Panc1 (cell line): ENCODE data around the gene DIAPH2. TPM values are rescaled to one million over a fixed set of nuclear protein-coding genes. Genes with fewer than 3 reads are reported as not detected.

Experiments
- ATAC-seq: fragments of 200-7000 bp; cut with Tn5 transposase; 2 replicates; pipeline ENCODE4 v1.9.1; 2020; ENCODE audit warnings: mild to moderate bottlenecking, moderate library complexity
- BruUV-seq: library from RNA; stranded (reverse); fragments of 400-500 nt; replicated peaks from 2 replicates; lab custom pipeline; 2021; lab: Mats Ljungman, UMichigan
- CTCF ChIA-PET: fragments of 300-600 bp; sonication (Branson Sonifier 250); formaldehyde crosslinking; loops from one replicate; lab custom pipeline; 2022; ENCODE audit warnings: antibody characterized with exemption; lab: Charles Lee
- POLR2A ChIA-PET: fragments of 300-600 bp; sonication (Branson Sonifier 250); formaldehyde crosslinking; loops from one replicate; lab custom pipeline; 2022; ENCODE audit warnings: antibody characterized with exemption; lab: Charles Lee
- DNase-seq: peaks from one replicate; pipeline ENCODE4 v3.0.0-alpha.2; 2010; ENCODE audit warnings: low read depth, low spot score
- H3K27ac ChIP-seq: 2 replicates; pipeline ENCODE4 v1.5.1; 2011; ENCODE audit warnings: mild to moderate bottlenecking, low read length, inconsistent platforms
- H3K27me3 ChIP-seq: fragments of 200-500 bp; sonication (Bioruptor generic); 2 replicates; pipeline ENCODE4 v1.6.0; 2014; ENCODE audit warnings: low read length, inconsistent platforms; ENCODE audit not compliant: control insufficient read depth, insufficient read depth
- H3K36me3 ChIP-seq: fragments of 200-500 bp; sonication (Bioruptor generic); 2 replicates; pipeline ENCODE4 v1.5.1; 2014; ENCODE audit warnings: inconsistent platforms, mild to moderate bottlenecking, low read length, moderate library complexity; ENCODE audit not compliant: control insufficient read depth, insufficient read depth
- H3K4me1 ChIP-seq: 2 replicates; pipeline ENCODE4 v1.5.1; 2011; ENCODE audit warnings: inconsistent platforms, mild to moderate bottlenecking, low read length, moderate library complexity; ENCODE audit not compliant: control insufficient read depth, insufficient read depth
- H3K4me3 ChIP-seq, 2 experiments: 2 replicates each; pipeline ENCODE4 v1.5.1; 2011 to 2012; ENCODE audit warnings: low read depth in 2 of 2, low read length in 2 of 2, mild to moderate bottlenecking in 2 of 2, inconsistent platforms in 1 of 2, moderate library complexity in 1 of 2
- H3K9me3 ChIP-seq: fragments of 200-500 bp; sonication (Bioruptor generic); 2 replicates; pipeline ENCODE4 v1.5.1; 2014; ENCODE audit warnings: low read depth, mild to moderate bottlenecking, inconsistent platforms, low read length, moderate library complexity; ENCODE audit not compliant: control insufficient read depth, insufficient read depth
- CTCF ChIP-seq: fragments of 450-650 bp; IDR thresholded peaks from 2 replicates; pipeline ENCODE4 v1.5.1; 2017; ENCODE audit warnings: mild to moderate bottlenecking
- POLR2AphosphoS5 ChIP-seq: IDR thresholded peaks from 2 replicates; pipeline ENCODE4 v1.6.1; 2012; ENCODE audit warnings: mild to moderate bottlenecking, low read depth, low read length, moderate library complexity
- REST ChIP-seq, 2 experiments: IDR thresholded peaks; 2 replicates each; pipeline ENCODE4 v1.6.1; 2011 to 2012; ENCODE audit warnings: low read depth in 2 of 2, control low read depth in 1 of 2, low read length in 1 of 2, mild to moderate bottlenecking in 1 of 2, moderate library complexity in 1 of 2; ENCODE audit not compliant: insufficient read depth in 1 of 2
- SIN3A ChIP-seq: IDR thresholded peaks from 2 replicates; pipeline ENCODE4 v1.6.1; 2012; ENCODE audit warnings: low read depth, mild to moderate bottlenecking, low read length, moderate library complexity, borderline replicate concordance; ENCODE audit not compliant: insufficient read depth
- TCF7L2 ChIP-seq: IDR thresholded peaks from 2 replicates; pipeline ENCODE4 v1.6.1; 2011; ENCODE audit warnings: mild to moderate bottlenecking, low read depth, low read length, inconsistent platforms
- in situ Hi-C: cut with HindIII; loops from 2 replicates; pipeline ENCODE4 v1.10.0; 2016; ENCODE audit warnings: low sequenced_read_pairs, low pct_unique_long_range_greater_than_20kb
- intact Hi-C: fragments of 100-400 bp; cut with micrococcal nuclease; formaldehyde crosslinking; loops from one replicate; pipeline ENCODE4 v1.10.0; 2022; ENCODE audit not compliant: unreplicated experiment
- total RNA-seq: library from RNA; stranded (reverse); gene quantifications from one replicate; pipeline ENCODE4 v1.2.1, GENCODE V29; 2021; ENCODE audit not compliant: unreplicated experiment

DIAPH2 gene
- total RNA-seq, 1 experiment from 2014 or later: 17.0 TPM

GRCh38 chrX:96889726-96890125 lies 205.1 kb downstream of the DIAPH2 start:
- no peak for ATAC-seq
- DNase-seq: no peak
- Histone ChIP-seq H3K4me3 (no peak overlapping the region), H3K9me3 (no peaks in the 10 kb centered on the region), H3K36me3 (no peaks in the 10 kb centered on the region), H3K27ac (no peak overlapping the region), H3K4me1 (no peaks in the 10 kb centered on the region), H3K27me3 (no peaks in the 10 kb centered on the region)
- BruUV-seq: no TSS peak
- POLR2A ChIA-PET: interaction anchor here (0.6 kb wide), 1 partner anchor 48 kb away, joined by 3 read pairs; no protein-coding TSS in a partner anchor
- in situ Hi-C loops (no loop called here), intact Hi-C loops (no loop called here)
- CTCF ChIA-PET: no interaction called here
- TF ChIP-seq SIN3A (no peak), REST (IDR thresholded peaks at IDR 0.05; ENCODE audit: insufficient read depth in 1 of 2, low read depth in 2 of 2, low read length in 1 of 2) (no peak), TCF7L2 (no peak), CTCF (no peak), POLR2AphosphoS5 (no peak)

GRCh38 chrX:96906741-96907140 lies 222.1 kb downstream of the DIAPH2 start:
- intact Hi-C loops (no loop called here), in situ Hi-C loops (no loop called here)
- Histone ChIP-seq H3K27me3 (no peaks in the 10 kb centered on the region), H3K36me3 (no peaks in the 10 kb centered on the region), H3K27ac (no peak overlapping the region), H3K9me3 (no peaks in the 10 kb centered on the region), H3K4me1 (no peaks in the 10 kb centered on the region), H3K4me3 (no peak overlapping the region)
- POLR2A ChIA-PET: no interaction called here
- CTCF ChIA-PET: no interaction called here
- ATAC-seq (no peak), DNase-seq (no peak)
- no TSS peak for BruUV-seq
- TF ChIP-seq SIN3A: no peak
- no peak for TF ChIP-seq REST (IDR thresholded peaks at IDR 0.05; ENCODE audit: insufficient read depth in 1 of 2, low read depth in 2 of 2, low read length in 1 of 2)
- no peak for TF ChIP-seq CTCF
- TF ChIP-seq POLR2AphosphoS5: no peak
- no peak for TF ChIP-seq TCF7L2
